ENCODE data around the gene RHBDD3.

- no peak for TF ChIP-seq TCF4 (CRISPR knock-in tag; IDR thresholded peaks at IDR 0.05; ENCODE audit: borderline replicate concordance)
- TF ChIP-seq CREB5 (CRISPR knock-in tag; IDR thresholded peaks at IDR 0.05; ENCODE audit: low read depth) = no peak
- no peak for TF ChIP-seq CSRNP3 (CRISPR knock-in tag; IDR thresholded peaks at IDR 0.05)
- no peak for TF ChIP-seq PPARA (CRISPR knock-in tag; IDR thresholded peaks at IDR 0.05; ENCODE audit: borderline replicate concordance)
- no peak for TF ChIP-seq ISL1 (CRISPR knock-in tag; IDR thresholded peaks at IDR 0.05)
These were observed 11.0 kb downstream of the RHBDD3 start for GRCh38 chr22:29256606-29257325.

Measured in SK-N-SH treated with all-trans-retinoic acid at 6 μM for 48 hours (cell line).